Measurements from ENCODE around the gene RPL11. TPM values are rescaled to one million over a fixed set of nuclear protein-coding genes. Genes with fewer than 3 reads are reported as not detected.
A peak's percentile ranks its signal among the peaks of the same experiment; 100 is the strongest.

Gene RPL11
- total and polyA plus RNA-seq, 9 donors = 1,656 to 5,066 (median 2,069) TPM

GRCh38 chr1:23719162-23719820 lies 27.7 kb downstream of the RPL11 start:
- DNase-seq = no peak
- intact Hi-C loops (cut with DNase I) = no loop called here

GRCh38 chr1:23720256-23720995 lies 28.8 kb downstream of the RPL11 start:
- TF ChIP-seq EP300 (IDR thresholded peaks at IDR 0.05) (no peak), CTCF (IDR thresholded peaks at IDR 0.05) (no peak), POLR2A (IDR thresholded peaks at IDR 0.05) (no peak)
- no peak for DNase-seq
- H3K4me3 ChIP-seq = no peak overlapping the region
- no peaks in the 10 kb centered on the region for H3K36me3 ChIP-seq
- 82 to 90% (median 88%) methylated on average over 10 of the region's 10 CpGs for WGBS, 3 donors
- H3K9me3 ChIP-seq = no peaks in the 10 kb centered on the region
- H3K4me1 ChIP-seq (ENCODE audit: insufficient read depth) = no peaks in the 10 kb centered on the region
- no peak overlapping the region for H3K27ac ChIP-seq
- intact Hi-C loops (cut with DNase I) = no loop called here
- H3K27me3 ChIP-seq = no peaks in the 10 kb centered on the region

More at GRCh38 chr1:23719162-23719820, 27.7 kb downstream of the RPL11 start:
- no peaks in the 10 kb centered on the region for H3K36me3 ChIP-seq
- H3K9me3 ChIP-seq = no peaks in the 10 kb centered on the region
- H3K4me3 ChIP-seq = no peak overlapping the region
- no peak overlapping the region for H3K27ac ChIP-seq
- no peaks in the 10 kb centered on the region for H3K4me1 ChIP-seq (ENCODE audit: insufficient read depth)
- no peaks in the 10 kb centered on the region for H3K27me3 ChIP-seq
- TF ChIP-seq CTCF (IDR thresholded peaks at IDR 0.05) = no peak
- TF ChIP-seq EP300 (IDR thresholded peaks at IDR 0.05) = no peak
- TF ChIP-seq POLR2A (IDR thresholded peaks at IDR 0.05) = no peak
- WGBS, 3 donors = 87 to 93% (median 89%) methylated on average over 3 of the region's 3 CpGs

GRCh38 chr1:23722652-23723051 lies 31.0 kb downstream of the RPL11 start:
- intact Hi-C loops (cut with DNase I) = no loop called here
- H3K4me1 ChIP-seq (ENCODE audit: insufficient read depth) = peaks cover 3% of the 10 kb centered on the region
- WGBS, 3 donors = 81 to 88% (median 83%) methylated on average over 3 of the region's 3 CpGs

GRCh38 chr1:23726686-23727085 lies 35.1 kb downstream of the RPL11 start:
- Histone ChIP-seq H3K9me3 (no peaks in the 10 kb centered on the region), H3K4me3 (no peak overlapping the region), H3K27ac (peak overlapping the region in 1 of 2 donors; percentile 47), H3K4me1 (ENCODE audit: insufficient read depth) (peaks cover 3% of the 10 kb centered on the region), H3K36me3 (no peaks in the 10 kb centered on the region), H3K27me3 (no peaks in the 10 kb centered on the region)
- TF ChIP-seq POLR2A (IDR thresholded peaks at IDR 0.05) = no peak
- no peak for TF ChIP-seq CTCF (IDR thresholded peaks at IDR 0.05)
- no peak for TF ChIP-seq EP300 (IDR thresholded peaks at IDR 0.05)
- no peak for DNase-seq
- intact Hi-C loops (cut with DNase I) = no loop called here
- WGBS, 3 donors = 79 to 92% (median 89%) methylated on average over 2 of the region's 2 CpGs

More at GRCh38 chr1:23722652-23723051, 31.0 kb downstream of the RPL11 start:
- no peaks in the 10 kb centered on the region for H3K36me3 ChIP-seq
- H3K27ac ChIP-seq = no peak overlapping the region
- H3K4me3 ChIP-seq = no peak overlapping the region
- no peaks in the 10 kb centered on the region for H3K9me3 ChIP-seq
- no peaks in the 10 kb centered on the region for H3K27me3 ChIP-seq
- DNase-seq = no peak
- no peak for TF ChIP-seq CTCF (IDR thresholded peaks at IDR 0.05)
- TF ChIP-seq POLR2A (IDR thresholded peaks at IDR 0.05) = no peak
- TF ChIP-seq EP300 (IDR thresholded peaks at IDR 0.05) = no peak

Measured in ovary (tissue), 9 donors.